Measurements from ENCODE around the gene SCN7A. TPM values are rescaled to one million over a fixed set of nuclear protein-coding genes. Genes with fewer than 3 reads are reported as not detected.

The SCN7A gene
- total RNA-seq, 1 donor from 2014 or later, result 0.11 TPM

DNA sequence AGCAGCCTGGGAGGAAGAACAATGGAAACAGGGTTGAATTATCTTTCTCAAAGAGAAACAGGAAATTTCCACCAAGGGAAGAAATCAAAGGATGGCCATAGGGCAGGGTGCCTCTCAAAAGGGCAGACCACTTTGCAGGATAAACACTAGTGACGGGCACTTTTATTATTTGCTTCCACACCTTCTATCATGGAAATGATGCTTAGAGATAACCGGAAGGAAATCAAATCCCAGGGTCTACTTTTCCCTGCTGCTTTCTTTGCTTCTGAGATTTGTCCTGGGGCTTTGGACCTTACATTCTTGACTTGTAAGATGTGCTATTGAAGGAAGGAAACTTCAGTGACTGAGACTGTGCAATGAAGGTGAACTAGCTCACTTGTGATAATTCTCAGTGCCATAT lies 117.2 kb downstream of the SCN7A start:
- no peak overlapping the region for H3K27ac Mint-ChIP-seq (ENCODE audit: unreplicated experiment)
- H3K27me3 Mint-ChIP-seq (ENCODE audit: unreplicated experiment), result no peaks in the 10 kb centered on the region
- H3K36me3 Mint-ChIP-seq (ENCODE audit: unreplicated experiment), result no peaks in the 10 kb centered on the region
- TF ChIP-seq, protein P1, sequence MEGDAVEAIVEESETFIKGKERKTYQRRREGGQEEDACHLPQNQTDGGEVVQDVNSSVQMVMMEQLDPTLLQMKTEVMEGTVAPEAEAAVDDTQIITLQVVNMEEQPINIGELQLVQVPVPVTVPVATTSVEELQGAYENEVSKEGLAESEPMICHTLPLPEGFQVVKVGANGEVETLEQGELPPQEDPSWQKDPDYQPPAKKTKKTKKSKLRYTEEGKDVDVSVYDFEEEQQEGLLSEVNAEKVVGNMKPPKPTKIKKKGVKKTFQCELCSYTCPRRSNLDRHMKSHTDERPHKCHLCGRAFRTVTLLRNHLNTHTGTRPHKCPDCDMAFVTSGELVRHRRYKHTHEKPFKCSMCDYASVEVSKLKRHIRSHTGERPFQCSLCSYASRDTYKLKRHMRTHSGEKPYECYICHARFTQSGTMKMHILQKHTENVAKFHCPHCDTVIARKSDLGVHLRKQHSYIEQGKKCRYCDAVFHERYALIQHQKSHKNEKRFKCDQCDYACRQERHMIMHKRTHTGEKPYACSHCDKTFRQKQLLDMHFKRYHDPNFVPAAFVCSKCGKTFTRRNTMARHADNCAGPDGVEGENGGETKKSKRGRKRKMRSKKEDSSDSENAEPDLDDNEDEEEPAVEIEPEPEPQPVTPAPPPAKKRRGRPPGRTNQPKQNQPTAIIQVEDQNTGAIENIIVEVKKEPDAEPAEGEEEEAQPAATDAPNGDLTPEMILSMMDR (IDR thresholded peaks at IDR 0.05), result no peak
- peak overlapping the region; percentile 86 for H3K4me3 Mint-ChIP-seq (ENCODE audit: unreplicated experiment)
- DNase-seq (ENCODE audit: extremely low spot score, unreplicated experiment), result no peak
- no peaks in the 10 kb centered on the region for H3K9me3 Mint-ChIP-seq (ENCODE audit: unreplicated experiment)
- peaks cover 23% of the 10 kb centered on the region for H3K4me1 Mint-ChIP-seq (ENCODE audit: unreplicated experiment)

GRCh38 chr2:166376488-166376828 lies 117.6 kb downstream of the SCN7A start:
- H3K4me1 Mint-ChIP-seq (ENCODE audit: unreplicated experiment), result peaks cover 23% of the 10 kb centered on the region
- peak overlapping the region; percentile 86 for H3K4me3 Mint-ChIP-seq (ENCODE audit: unreplicated experiment)
- no peaks in the 10 kb centered on the region for H3K9me3 Mint-ChIP-seq (ENCODE audit: unreplicated experiment)
- no peaks in the 10 kb centered on the region for H3K27me3 Mint-ChIP-seq (ENCODE audit: unreplicated experiment)
- H3K27ac Mint-ChIP-seq (ENCODE audit: unreplicated experiment), result peak overlapping the region; percentile 58
- no peak for DNase-seq (ENCODE audit: extremely low spot score, unreplicated experiment)
- TF ChIP-seq, protein P1 (IDR thresholded peaks at IDR 0.05), result no peak
- H3K36me3 Mint-ChIP-seq (ENCODE audit: unreplicated experiment), result no peaks in the 10 kb centered on the region

DNA sequence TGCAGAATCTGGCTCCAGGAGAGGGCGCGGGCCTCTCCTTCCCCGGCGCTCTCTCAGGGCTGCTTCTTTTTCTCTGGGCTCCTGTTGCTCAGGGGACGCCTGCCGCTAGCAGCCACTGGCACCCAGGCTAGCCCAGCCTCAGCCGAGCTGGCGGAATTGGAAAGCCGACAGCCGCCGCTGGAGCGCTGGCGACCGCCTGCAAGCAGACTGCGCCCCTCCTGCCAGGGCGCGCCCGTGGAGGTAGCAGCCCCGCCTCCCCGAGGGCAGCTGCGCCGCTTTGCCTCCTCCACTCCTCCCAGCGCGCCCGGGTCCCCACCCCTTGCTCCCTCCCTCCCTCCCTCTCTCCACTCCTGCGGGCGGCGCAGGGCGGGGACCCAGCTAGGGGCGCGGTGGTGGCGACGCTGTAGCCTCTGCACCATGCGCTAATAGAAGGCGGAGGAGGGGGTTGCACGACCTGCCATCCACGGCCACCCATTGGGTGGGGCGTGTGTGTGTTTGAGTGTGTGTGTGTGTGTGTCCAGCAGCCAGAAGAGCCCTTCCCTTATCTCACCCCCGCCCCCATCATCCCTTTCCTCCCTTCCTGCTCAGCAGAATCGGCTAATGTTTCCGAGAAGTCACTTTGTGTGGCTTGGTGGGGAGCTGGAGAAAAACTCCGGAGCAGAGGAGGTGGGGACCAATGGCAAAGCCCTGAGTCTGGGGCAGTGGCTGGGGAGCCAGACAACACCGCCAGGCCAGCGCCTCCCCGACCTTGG lies 118.1 kb downstream of the SCN7A start, which contains the start of gene SCN9A:
Gene SCN9A (minus strand): TSS at position 209 of the 752 bp plus-strand sequence. CDS start 64,188 bp downstream, outside the sequence.
- H3K4me1 Mint-ChIP-seq (ENCODE audit: unreplicated experiment), result peaks cover 27% of the 10 kb centered on the region
- peak within 1 kb of the TSS; percentile 71 for H3K27ac Mint-ChIP-seq (ENCODE audit: unreplicated experiment)
- TF ChIP-seq, protein P1 (IDR thresholded peaks at IDR 0.05), result peak; percentile 18
- H3K36me3 Mint-ChIP-seq (ENCODE audit: unreplicated experiment), result no peaks in the 10 kb centered on the region
- H3K4me3 Mint-ChIP-seq (ENCODE audit: unreplicated experiment), result peak within 1 kb of the TSS; percentile 86
- H3K27me3 Mint-ChIP-seq (ENCODE audit: unreplicated experiment), result no peaks in the 10 kb centered on the region
- peak; percentile 88 for DNase-seq (ENCODE audit: extremely low spot score, unreplicated experiment)
- H3K9me3 Mint-ChIP-seq (ENCODE audit: unreplicated experiment), result no peaks in the 10 kb centered on the region

- peak overlapping the region; percentile 71 for H3K27ac Mint-ChIP-seq (ENCODE audit: unreplicated experiment)
- no peak for DNase-seq (ENCODE audit: extremely low spot score, unreplicated experiment)
- TF ChIP-seq, protein P1 (IDR thresholded peaks at IDR 0.05), result no peak
- no peaks in the 10 kb centered on the region for H3K27me3 Mint-ChIP-seq (ENCODE audit: unreplicated experiment)
- H3K36me3 Mint-ChIP-seq (ENCODE audit: unreplicated experiment), result no peaks in the 10 kb centered on the region
- H3K9me3 Mint-ChIP-seq (ENCODE audit: unreplicated experiment), result no peaks in the 10 kb centered on the region
- H3K4me3 Mint-ChIP-seq (ENCODE audit: unreplicated experiment), result peak overlapping the region; percentile 86
- peaks cover 27% of the 10 kb centered on the region for H3K4me1 Mint-ChIP-seq (ENCODE audit: unreplicated experiment)
These were observed 118.8 kb downstream of the SCN7A start for GRCh38 chr2:166375195-166375735.

- H3K4me1 Mint-ChIP-seq (ENCODE audit: unreplicated experiment), result peaks cover 27% of the 10 kb centered on the region
- H3K36me3 Mint-ChIP-seq (ENCODE audit: unreplicated experiment), result no peaks in the 10 kb centered on the region
- no peaks in the 10 kb centered on the region for H3K9me3 Mint-ChIP-seq (ENCODE audit: unreplicated experiment)
- H3K4me3 Mint-ChIP-seq (ENCODE audit: unreplicated experiment), result no peak overlapping the region
- DNase-seq (ENCODE audit: extremely low spot score, unreplicated experiment), result no peak
- no peak overlapping the region for H3K27ac Mint-ChIP-seq (ENCODE audit: unreplicated experiment)
- TF ChIP-seq, protein P1 (IDR thresholded peaks at IDR 0.05), result no peak
- H3K27me3 Mint-ChIP-seq (ENCODE audit: unreplicated experiment), result no peaks in the 10 kb centered on the region
These were observed 120.1 kb downstream of the SCN7A start for GRCh38 chr2:166373951-166374350.
